ENCODE results near the gene AGAP1.
A peak's percentile ranks its signal among the peaks of the same experiment; 100 is the strongest.

AGAP1 gene

GRCh38 chr2:235827585-235827992 is 333.7 kb downstream of the AGAP1 start:
- DNase-seq: peak; percentile 37

GRCh38 chr2:235829726-235830125 is 335.9 kb downstream of the AGAP1 start:
- no peak for DNase-seq

DNA sequence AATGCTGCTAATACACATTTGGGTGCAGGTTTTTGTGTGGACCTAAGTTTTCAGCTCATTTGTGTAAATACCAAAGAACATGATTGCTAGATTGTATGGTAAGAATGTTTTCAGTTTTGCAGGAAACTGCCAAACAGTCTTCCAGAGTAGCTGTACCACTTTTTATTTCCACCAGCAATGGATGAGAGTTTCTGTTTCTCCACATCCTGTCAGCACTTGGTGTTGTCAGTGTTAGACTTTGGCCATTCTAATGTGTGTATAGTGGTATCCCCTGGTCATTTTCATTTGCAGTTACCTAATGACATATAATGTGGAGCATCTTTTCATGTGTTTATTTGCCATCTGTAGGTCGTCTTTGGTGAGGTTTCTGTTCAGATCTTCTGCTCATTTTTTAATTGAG is 337.9 kb downstream of the AGAP1 start:
- no peak for DNase-seq

DNA sequence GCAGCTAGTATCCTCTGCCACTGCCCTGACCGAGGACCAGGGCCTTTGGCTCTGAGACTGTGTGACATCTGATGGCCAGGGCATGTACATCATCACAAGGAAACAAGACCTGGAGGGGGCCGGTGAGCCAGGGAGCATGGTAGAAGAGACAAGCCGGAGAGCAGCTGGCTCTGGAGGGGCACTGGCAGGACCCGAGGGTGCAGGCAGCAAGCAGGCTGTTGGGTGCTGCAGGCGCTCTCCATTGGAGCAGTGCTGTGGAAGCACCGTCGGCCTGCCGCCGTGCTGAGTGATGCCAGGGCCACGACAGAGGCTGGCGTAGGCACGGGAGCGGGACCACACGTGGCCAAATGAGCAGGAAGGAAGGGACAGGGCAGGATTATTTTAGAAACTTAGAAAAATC is 339.1 kb downstream of the AGAP1 start:
- no peak for DNase-seq

GRCh38 chr2:235833971-235834620 is 340.3 kb downstream of the AGAP1 start:
- no peak for DNase-seq

- DNase-seq: no peak
These were observed 340.9 kb downstream of the AGAP1 start for GRCh38 chr2:235834781-235835180.

DNA sequence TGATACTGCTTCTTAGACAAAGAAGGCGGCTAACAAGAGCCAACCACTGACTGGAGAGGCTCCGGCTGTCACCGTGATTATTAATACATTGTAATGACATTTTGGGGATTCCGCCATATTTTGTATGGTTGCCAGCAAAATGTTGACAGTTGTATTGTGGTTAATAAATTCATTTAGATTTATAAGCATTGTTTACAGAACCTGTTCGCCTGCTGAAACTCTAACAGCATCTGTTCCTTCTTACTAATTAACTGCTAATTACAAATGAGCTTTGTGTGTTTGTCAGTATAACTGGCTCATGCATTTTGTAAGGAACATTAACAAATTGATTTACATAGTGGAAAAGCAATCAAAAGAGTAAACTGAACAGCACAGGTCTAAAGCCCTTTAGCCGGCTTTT is 342.0 kb downstream of the AGAP1 start:
- no peak for DNase-seq

- no peak for DNase-seq
These were observed 342.7 kb downstream of the AGAP1 start for GRCh38 chr2:235836491-235836911.

DNA sequence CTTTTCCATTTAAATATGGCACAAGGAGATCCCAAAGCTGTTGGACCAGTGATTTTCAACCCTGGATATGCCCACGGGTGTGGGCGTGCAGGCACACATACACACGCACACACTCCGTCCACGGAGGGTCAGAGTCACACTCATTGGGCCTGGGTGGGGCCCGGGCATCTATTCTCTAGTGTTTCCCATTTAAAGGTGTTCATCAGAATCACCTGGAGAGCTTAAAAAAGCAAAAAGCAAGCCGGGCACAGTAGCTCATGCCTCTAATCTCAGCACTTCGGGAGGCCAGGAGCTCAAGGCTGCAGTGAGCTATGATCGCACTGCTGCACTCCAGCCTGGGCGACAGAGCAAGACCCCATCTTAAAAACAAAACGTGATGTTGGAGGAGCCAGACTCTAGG is 345.4 kb downstream of the AGAP1 start:
- DNase-seq: no peak

DNA sequence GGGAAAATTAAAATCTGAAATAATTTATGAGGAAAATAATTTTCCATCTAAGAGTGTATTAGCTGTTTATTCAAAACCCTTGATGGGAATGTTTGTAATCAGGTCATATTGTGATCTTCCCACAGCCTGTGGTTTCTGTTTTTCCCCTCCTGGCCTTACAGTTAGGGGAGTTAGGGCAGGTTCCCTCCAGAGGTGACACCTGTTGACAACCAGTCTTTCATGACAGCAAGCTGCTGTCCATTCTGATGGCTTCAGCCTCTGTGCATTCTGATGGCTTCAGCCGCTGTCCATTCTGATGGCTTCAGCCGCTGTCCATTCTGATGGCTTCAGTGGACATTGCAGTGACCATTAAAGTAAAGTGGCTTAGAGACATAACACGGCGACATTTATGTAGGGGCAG is 346.1 kb downstream of the AGAP1 start:
- no peak for DNase-seq

GRCh38 chr2:235841863-235842262 is 348.0 kb downstream of the AGAP1 start:
- DNase-seq: no peak

- DNase-seq: no peak
These were observed 349.1 kb downstream of the AGAP1 start for GRCh38 chr2:235842941-235843340.

DNA sequence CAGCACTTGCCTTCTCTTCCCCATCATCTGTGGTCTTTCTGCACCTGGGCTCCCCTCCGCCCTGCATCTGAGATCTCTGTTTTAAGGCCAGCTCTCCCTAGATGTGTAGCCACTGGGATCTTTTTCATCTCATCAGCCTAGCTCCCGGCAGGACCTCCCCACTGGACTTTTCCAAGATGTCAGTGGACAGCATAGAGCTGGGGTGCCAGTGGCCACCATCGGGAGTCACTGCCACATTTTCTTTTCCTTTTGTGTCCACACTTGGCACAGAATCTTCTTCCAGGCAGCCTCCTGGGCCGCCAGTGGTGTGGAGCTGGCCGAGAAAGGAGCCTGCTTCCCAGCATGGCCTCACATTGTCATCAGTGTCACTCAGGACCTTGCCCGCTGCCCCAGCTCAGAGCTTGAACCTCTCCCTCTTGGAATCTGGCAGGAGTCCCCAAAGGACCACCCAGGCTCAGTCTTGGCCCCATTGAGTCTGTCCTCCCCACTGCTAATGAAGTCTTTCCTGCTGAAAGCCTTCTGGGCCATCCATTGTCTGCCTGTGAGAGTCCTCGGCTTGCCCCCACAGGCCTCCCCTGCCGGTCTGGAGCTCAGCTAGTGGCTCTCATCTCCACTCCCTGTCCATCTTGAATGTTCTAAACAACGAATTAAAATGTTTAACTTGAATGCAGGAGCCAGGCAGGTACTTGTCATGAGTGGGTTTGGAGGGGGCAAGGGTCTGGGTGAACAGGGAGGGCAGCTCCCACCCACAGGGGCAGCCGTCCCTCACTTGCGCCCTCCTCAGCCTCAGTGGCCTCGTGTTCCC is 349.9 kb downstream of the AGAP1 start:
- no peak for DNase-seq

DNA sequence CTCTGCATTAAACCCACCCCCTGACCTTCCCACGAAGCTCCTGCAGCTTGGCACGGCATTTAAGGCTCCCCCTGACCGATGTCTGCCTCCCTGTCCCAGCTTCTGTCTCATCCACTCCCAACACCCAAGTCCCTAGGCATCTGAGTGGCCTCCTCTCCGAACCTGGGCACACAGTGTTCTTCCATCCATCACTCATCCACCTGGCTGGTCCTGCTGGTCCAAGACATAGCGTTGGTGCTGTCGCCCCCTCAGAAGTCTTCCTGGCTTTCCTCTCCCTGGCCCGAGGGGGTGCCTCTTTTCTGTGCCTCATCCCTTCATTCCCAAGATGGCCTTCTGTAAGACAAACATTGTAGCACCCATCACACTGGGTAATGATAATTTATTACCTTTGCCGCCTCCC is 350.7 kb downstream of the AGAP1 start:
- no peak for DNase-seq

GRCh38 chr2:235845245-235845644 is 351.4 kb downstream of the AGAP1 start:
- DNase-seq: no peak

DNA sequence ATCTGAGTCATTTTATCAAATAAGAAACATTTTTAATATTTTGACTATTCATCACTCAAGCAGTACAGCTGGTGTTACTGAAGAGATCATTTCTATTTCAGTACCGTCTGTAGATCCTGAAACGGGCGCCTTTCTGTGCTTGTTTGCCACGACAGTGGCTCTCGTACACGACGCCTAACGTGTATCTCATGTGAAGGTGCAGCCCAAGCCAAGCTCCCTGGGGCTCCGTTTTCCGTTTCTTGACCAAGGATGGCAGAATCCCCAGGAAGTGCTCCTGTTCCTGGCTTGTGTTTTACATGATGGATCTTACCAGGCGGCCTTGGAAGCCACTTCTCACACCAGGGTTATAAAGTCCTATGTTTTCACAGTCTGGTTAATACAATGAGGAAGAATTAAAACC is 353.7 kb downstream of the AGAP1 start:
- DNase-seq: no peak

GRCh38 chr2:235848055-235848454 is 354.2 kb downstream of the AGAP1 start:
- no peak for DNase-seq

DNA sequence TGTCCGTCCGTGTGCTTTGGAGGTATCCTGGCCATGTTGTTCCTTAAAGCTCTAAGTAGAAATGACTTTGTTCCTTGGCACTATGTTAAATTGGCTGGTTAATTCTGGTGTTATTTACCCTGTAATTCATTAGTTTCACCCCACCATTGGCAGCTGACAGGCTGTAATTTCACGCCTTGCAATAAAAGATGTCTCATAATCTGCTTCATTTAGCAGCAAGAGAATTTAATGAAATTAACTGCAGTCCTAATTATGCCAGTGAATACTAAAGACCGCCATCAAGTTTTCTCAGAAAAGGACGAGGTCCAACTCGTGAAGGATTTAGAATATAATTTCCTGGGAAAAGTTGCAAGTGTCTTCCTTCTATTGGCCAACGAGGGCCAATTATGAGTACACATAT is 355.1 kb downstream of the AGAP1 start:
- DNase-seq: no peak

GRCh38 chr2:235849489-235849888 is 355.6 kb downstream of the AGAP1 start:
- no peak for DNase-seq

- DNase-seq: no peak
These were observed 356.4 kb downstream of the AGAP1 start for GRCh38 chr2:235850289-235850688.

GRCh38 chr2:235850771-235851551 is 357.1 kb downstream of the AGAP1 start:
- DNase-seq: no peak

DNA sequence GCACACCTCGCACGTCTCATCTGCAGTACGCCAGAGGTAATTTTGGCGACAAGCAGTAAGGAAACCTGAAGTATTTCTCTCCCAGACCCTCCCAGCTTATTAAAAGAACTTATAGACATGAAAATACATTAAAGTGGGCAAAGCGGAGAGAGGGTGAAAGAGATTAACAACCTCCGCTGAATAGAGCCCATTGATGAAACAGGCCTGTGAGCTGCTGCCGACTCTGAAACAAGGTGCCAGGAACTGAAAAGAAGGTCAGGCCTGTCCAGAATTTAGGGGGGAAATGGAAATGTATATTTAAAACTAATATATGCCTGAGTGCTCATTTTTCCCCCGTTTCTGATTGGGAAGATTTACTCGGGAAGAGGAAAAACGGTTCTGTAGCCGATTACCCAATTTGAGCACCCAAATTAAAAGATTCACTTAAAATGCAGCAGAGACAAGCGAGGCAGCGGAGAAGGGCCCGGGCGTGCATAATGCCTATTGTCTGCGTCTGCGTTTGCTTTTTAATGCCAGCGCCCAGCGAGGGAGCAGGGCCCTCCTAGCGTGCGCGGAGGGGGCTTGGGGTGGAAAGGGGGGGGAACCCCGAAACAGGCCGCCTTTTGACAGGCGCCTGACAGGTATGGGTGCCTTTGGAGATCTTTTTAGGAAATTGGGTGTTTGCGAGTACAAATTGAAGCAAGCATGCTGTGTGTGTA is 358.1 kb downstream of the AGAP1 start:
- DNase-seq: no peak

DNA sequence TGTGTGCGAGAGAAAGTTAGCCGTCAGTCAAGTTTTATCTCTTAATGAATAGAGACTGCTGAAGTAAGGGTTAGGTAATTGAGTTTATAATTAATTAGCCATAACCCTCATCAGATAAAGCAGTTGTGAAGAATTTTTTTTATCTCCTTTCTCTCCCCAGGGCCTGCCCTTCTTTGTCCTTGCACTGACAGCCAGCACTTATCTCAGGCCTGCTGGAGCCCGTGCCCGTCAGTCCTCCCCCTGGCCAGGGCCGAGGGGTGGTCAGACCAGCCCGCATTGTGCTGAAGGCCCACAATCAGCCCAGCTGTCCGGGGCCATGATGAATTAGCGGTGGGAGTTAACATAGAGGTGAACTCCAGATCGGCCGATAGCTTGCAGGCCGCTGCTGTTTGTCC is 358.7 kb downstream of the AGAP1 start:
- DNase-seq: no peak

Data from NCI-H226 (cell line).